CD4-positive, alpha-beta T cell treated with Interleukin-10 for 1 hour (primary cell): ENCODE data around the gene ACTN2.

Experiments
- DNase-seq: peaks from one replicate; pipeline ENCODE4 v3.0.0-alpha.2; 2020

Gene ACTN2

DNA sequence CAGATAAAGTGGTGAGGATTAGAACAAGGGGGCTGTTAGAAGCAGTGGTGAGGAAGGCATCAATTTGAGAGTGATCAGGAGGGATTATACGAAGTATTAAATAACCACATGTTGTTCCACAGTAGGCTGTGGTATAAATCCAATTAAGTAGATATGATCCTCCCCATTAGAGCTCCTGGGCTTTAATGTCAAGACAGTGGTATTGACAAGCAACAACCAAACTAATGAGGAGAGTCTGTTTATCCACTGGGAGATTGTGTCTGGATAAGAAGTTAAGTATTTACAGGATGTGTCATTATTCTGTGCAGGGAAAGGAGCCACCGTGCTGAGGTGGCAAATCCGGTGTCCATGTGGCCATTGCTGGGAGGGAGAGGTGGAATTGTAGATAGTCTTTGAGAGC, 5.8 kb downstream of the ACTN2 start:
- DNase-seq, result no peak

- no peak for DNase-seq
Observed at GRCh38 chr1:236692742-236693141, 6.4 kb downstream of the ACTN2 start.

DNA sequence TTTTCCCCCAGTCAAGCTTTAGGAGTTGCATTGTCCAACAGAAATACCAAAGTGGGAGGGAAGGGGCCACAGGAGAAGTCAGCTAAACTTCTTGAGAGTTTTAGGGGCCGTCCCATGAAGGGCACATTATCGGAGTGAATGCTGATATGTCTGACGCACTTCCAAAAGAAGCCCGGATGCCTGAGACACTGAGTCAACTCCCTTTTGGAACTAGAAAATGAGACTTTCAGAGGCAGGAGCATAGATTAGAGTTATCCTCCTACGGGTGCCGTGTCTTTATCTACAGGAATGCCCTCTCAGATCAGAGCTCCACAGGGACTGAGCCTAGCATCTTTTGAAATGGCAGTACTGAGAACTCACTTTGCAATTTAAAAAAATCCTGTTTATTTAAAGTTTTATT, 13.1 kb downstream of the ACTN2 start:
- no peak for DNase-seq

GRCh38 chr1:236700903-236701302, 14.6 kb downstream of the ACTN2 start:
- no peak for DNase-seq

DNA sequence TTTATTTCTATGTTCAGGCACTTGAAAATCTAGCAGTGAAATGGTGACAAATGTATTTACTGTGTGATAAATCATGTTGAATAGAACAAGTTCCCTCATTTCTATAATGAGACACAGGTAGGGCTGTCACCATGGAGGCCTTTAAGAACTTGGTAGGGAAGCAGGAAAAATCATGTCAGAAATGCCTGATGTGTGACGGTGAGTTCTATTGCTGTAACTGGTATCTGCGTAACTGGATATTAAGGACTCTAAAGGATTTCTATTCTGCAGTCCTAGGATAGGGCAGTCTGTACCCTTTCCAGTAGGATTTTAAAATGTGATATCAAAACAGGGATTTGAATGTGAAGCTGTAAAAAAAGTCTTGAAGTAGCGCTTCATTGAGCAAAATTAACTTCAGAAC, 15.5 kb downstream of the ACTN2 start:
- no peak for DNase-seq

DNA sequence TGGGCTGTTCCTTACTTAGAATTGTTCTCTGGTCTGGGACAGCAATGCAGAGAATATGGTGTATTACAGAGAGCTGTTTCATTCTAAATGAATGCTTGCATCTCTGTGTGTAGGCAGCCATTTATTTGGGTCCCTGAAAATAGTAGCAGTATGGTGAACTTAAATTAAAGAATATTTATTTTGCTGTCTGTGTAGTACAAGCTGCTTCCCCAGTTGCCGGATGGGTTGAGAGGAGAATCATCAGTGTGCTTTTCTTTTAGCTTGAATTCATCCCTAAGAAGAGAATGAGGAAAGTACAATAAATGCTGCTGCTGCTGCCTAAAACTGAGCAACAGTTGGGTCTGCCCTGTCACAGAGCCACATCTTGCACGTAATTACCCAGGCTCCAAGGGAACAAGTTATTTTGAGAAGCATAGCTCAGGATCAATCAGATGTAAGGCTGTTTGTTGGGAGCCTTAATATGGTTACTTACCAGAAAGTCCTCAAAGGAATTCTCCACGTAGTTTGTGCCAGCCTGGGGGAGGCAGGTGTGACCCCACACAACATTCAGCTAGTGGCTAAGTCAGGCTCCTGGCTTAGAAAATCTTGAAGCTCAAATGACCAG, 16.6 kb downstream of the ACTN2 start:
- no peak for DNase-seq

GRCh38 chr1:236705771-236706170, 19.5 kb downstream of the ACTN2 start:
- DNase-seq, result no peak

DNA sequence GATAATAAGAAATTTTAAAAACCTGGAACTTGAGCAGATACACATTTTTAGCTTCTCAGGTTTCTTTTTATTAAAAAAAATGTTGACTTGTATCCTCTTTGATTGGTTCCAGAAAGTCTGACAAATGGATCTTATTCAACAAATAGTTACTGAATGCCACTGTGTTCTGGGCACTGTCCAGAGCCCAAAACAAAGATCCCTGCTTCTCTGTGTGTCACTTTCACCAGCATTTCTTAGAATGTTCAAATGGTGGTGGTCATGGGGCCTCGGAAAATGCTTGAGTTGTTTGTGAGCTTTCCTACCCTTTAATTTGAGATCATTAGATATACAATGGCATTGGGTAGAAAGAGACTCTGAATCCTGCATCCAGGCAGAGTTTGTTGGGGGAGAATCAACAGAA, 19.9 kb downstream of the ACTN2 start:
- DNase-seq, result no peak

DNA sequence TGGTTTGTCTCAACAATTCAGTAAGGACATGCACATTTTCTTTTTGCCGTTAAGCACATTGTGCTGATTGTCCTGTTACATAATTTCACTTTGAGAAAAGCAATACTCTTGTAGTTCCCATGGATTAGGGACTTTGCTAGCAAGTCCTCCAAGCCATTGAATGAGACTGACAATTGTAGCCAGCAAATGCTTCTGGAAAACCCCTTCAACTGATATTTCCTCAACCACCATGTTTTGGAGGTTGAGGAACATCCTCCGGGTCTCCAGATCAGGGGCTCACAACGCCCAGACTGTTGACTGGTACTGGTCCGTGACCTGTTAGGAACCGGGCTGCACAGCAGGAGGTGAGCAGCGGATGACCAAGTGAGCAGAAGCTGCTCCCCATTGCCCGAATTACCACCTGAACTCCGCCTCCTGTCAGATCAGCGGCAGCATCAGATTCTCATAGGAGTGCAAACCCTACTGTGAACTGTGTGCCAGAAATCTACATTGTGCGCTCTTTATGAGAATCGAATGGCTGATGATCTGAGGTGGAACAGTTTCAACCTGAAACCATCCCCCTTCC, 24.1 kb downstream of the ACTN2 start:
- no peak for DNase-seq

DNA sequence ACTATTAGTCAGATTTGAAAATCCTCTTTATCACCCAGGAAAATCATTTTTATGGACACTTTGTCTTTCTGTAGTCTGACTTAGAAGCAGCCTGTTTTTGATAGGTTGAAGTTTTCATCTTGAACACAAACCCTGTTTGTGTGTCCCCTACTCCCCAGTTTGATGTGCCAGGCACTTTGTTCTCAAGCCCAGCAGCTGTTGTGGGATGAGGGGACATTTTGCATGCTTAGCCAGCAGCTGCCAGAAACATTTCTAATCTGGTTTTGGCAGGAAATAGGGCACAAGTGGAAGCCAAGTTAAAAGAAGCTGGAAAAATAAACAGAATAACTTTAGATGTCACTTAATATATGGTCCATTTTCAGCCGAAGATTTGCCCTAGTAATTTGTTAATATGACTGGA, 29.9 kb downstream of the ACTN2 start:
- no peak for DNase-seq

- no peak for DNase-seq
Observed at GRCh38 chr1:236717811-236718210, 31.5 kb downstream of the ACTN2 start.

DNA sequence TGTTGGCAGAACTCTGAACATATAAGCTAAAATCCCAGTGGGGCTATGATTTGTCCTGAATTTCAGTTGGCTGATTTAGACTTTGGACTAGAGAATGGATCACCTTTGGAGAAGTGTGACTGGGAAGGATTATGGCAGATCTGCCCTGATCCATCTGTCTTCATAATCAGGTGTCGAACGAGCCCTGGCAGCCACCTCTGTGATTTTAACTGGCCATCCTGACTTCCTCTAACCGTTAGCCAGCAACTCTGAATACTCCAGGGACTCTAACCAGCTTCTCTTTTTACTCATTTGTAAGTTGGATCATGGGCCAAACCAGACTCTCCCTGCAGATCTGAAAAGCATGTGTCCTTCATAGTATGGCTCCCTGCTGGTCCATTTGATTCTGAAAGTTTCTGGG, 32.0 kb downstream of the ACTN2 start:
- DNase-seq, result no peak

- no peak for DNase-seq
Observed at GRCh38 chr1:236720206-236720605, 33.9 kb downstream of the ACTN2 start.

- DNase-seq, result no peak
Observed at GRCh38 chr1:236720611-236721010, 34.3 kb downstream of the ACTN2 start.

DNA sequence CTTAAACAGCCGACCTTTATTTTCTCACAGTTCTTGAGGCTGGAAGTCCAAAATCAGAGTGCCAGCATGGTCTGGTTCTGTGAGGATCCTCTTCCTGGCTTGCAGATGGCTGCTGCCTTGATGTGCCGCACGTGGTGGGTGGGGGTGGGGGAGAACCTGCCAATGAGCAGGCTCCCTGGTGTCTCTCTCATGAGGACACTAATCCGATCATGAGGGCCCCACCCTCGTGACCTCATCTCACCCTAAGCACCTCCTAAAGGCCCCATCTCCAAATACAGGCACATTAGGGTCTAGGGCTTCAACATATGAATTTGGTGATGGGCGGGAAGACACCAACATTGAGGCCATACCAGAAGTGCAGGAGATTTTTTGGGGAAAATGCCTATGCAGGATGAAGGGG, 37.8 kb downstream of the ACTN2 start:
- no peak for DNase-seq

DNA sequence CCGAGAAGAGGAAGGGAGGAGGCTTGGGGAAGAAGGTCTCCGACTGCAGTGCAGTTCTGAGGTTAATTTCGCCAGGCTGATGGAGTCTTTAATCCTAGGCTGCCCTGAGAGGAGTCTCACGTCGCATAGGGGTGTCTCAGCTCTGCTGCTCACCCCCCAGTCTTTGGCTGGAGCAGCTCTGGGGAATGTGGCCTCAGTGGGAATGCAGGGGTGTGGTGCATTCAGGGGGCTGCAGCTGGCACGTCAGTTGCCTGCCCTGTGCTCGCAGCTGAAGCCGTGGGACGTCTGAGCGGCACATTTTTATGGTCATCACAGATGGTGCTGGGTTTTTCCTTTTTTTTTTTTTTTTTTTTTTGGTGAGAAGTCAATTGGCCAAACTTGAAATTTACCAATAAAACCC, 38.2 kb downstream of the ACTN2 start:
- no peak for DNase-seq

DNA sequence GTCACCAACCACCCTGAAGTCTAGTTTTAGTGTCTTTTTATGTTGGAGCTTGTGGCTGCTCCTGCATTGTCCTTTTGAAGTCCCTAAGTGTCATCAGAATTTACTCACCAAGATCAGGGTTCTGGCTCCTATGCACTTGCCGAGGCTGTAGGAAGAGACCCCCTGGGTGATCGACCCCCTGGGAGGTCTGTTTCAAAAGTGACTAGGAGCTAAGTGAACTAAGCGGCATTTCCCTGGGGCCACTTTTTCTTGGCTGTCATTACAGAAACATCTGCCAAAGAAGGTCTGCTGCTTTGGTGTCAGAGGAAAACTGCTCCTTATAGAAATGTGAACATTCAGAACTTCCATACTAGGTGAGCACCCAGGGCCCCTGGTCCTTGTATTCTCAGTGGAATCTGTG, 39.4 kb downstream of the ACTN2 start:
- no peak for DNase-seq

- DNase-seq, result no peak
Observed at GRCh38 chr1:236727521-236727920, 41.2 kb downstream of the ACTN2 start.

GRCh38 chr1:236728752-236729151, 42.5 kb downstream of the ACTN2 start:
- DNase-seq, result no peak

DNA sequence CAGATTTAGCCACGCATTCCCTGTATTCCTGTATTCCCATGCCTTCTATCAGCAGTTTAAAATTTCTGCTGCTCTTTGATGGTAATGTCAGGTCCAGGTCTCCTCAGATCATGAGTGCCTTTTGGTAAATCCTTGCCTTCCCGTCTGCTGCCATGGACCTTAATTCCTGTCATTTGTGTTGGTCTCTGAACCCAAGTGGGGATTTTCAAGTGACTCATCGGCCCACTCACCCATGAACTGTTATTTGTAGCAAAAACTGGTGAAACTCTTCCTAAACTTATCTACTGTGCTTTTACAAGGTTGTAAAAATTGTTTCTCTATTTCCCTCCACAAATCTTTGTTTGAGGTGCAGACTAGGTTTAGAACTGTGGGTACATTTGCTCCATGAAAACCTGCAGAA, 47.4 kb downstream of the ACTN2 start:
- DNase-seq, result no peak

DNA sequence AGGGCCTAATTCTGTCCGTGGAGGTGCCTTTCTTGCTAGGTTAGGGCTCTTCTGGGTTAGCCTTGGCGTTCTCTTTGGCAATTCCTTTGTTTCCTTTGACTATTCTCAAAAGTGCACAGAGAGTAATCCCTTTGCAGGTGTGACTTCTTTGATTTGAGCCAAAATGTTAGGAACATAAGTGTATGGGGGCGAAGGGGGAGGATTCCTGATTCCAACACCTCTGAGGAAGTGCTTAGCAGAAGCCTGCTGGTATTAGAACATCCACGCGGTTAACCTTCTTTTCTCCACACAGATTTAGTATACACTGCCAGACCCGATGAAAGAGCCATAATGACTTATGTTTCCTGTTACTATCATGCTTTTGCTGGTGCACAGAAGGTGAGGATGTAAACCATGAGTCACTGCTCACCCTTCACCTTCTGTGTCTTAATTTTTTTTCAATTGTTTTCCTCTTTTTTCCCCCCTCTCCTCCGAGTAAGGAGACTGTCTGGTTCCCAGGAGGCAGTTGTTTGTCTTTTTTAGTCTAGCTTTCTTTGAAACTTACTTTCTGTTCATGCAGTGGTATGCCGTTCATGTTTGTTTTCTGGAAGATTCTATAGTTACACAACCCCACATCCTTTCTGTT, 48.0 kb downstream of the ACTN2 start:
- no peak for DNase-seq

DNA sequence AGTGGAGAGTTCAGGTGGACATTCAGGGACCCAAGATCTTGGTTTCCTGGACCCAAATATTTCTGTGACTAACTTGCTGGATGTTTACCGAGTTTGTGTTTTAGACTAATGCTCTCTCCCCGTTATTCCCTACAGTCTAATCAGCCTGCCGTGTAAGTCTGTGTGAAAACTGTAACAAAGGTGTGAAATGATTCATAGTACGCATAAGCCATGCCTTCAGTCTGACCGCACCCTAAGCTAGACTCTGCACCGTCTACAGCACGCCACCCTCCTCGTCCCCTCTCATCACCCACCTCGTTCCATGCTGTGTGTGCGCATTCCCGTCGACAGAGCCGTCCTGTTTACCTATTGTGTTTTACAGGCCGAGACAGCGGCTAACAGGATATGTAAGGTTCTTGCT, 50.5 kb downstream of the ACTN2 start:
- DNase-seq, result no peak

GRCh38 chr1:236741753-236742152, 55.5 kb downstream of the ACTN2 start:
- no peak for DNase-seq

GRCh38 chr1:236742421-236743160, 56.3 kb downstream of the ACTN2 start:
- no peak for DNase-seq
